H9 (cell line): ENCODE results near the gene LY6G5B. TPM values are rescaled to one million over a fixed set of nuclear protein-coding genes. Genes with fewer than 3 reads are reported as not detected.

ENCODE experiments used
- DNase-seq: peaks from one replicate; pipeline ENCODE4 v3.0.0-alpha.2; 2017
- H2AFZ ChIP-seq: one replicate; pipeline ENCODE4 v1.6.1; 2013; ENCODE audit warnings: mild to moderate bottlenecking, low read length, control low read depth, moderate library complexity
- H2AK5ac ChIP-seq: 2 replicates; pipeline ENCODE4 v1.6.1; 2013; ENCODE audit warnings: low read length, control low read depth, mixed read lengths; ENCODE audit not compliant: insufficient read length
- H2BK120ac ChIP-seq: one replicate; pipeline ENCODE4 v1.6.1; 2013; ENCODE audit warnings: low read depth, mild to moderate bottlenecking, low read length, control low read depth, inconsistent platforms; ENCODE audit not compliant: poor library complexity, severe bottlenecking
- H2BK12ac ChIP-seq: 2 replicates; pipeline ENCODE4 v1.6.1; 2013; ENCODE audit warnings: low read length, control low read depth, mixed read lengths, low read depth; ENCODE audit not compliant: insufficient read length
- H2BK15ac ChIP-seq: 2 replicates; pipeline ENCODE4 v1.6.1; 2013; ENCODE audit warnings: low read depth, low read length, control low read depth
- H2BK20ac ChIP-seq: one replicate; pipeline ENCODE4 v1.6.1; 2013; ENCODE audit warnings: low read depth, mild to moderate bottlenecking, low read length, control low read depth, inconsistent platforms; ENCODE audit not compliant: poor library complexity, severe bottlenecking
- H2BK5ac ChIP-seq: 2 replicates; pipeline ENCODE4 v1.6.1; 2013; ENCODE audit warnings: low read length, control low read depth, mixed read lengths; ENCODE audit not compliant: insufficient read length
- H3K14ac ChIP-seq: 2 replicates; pipeline ENCODE4 v1.6.1; 2013; ENCODE audit warnings: low read length, control low read depth; ENCODE audit not compliant: insufficient read depth
- H3K18ac ChIP-seq: 2 replicates; pipeline ENCODE4 v1.6.1; 2013; ENCODE audit warnings: low read depth, mild to moderate bottlenecking, mixed read lengths, low read length, control low read depth; ENCODE audit not compliant: insufficient read length
- H3K23ac ChIP-seq: 2 replicates; pipeline ENCODE4 v1.6.1; 2013; ENCODE audit warnings: low read length, control low read depth, mixed read lengths, low read depth; ENCODE audit not compliant: insufficient read length
- H3K23me2 ChIP-seq: 2 replicates; pipeline ENCODE4 v1.6.1; 2013; ENCODE audit warnings: low read depth, mild to moderate bottlenecking, mixed read lengths, low read length, control low read depth; ENCODE audit not compliant: insufficient read length, poor library complexity, severe bottlenecking
- H3K27ac ChIP-seq: 2 replicates; pipeline ENCODE4 v1.5.1; 2013; ENCODE audit warnings: low read length, control low read depth, mixed read lengths, low read depth; ENCODE audit not compliant: insufficient read length
- H3K27me3 ChIP-seq: 2 replicates; pipeline ENCODE4 v1.6.1; 2013; ENCODE audit warnings: low read length, control low read depth, inconsistent platforms; ENCODE audit not compliant: insufficient read depth
- H3K4ac ChIP-seq: 2 replicates; pipeline ENCODE4 v1.6.1; 2013; ENCODE audit warnings: low read depth, mild to moderate bottlenecking, control low read depth, inconsistent platforms, low read length, moderate library complexity
- H3K4me1 ChIP-seq: 2 replicates; pipeline ENCODE4 v1.6.1; 2013; ENCODE audit warnings: low read length, control low read depth, inconsistent platforms; ENCODE audit not compliant: insufficient read depth
- H3K4me2 ChIP-seq: 2 replicates; pipeline ENCODE4 v1.6.1; 2013; ENCODE audit warnings: low read length, control low read depth, mixed read lengths; ENCODE audit not compliant: insufficient read length, insufficient read depth
- H3K56ac ChIP-seq: 2 replicates; pipeline ENCODE4 v1.6.1; 2013; ENCODE audit warnings: low read depth, mild to moderate bottlenecking, mixed read lengths, low read length, control low read depth; ENCODE audit not compliant: insufficient read length
- H3K79me1 ChIP-seq: 2 replicates; pipeline ENCODE4 v1.6.1; 2013; ENCODE audit warnings: low read depth, mild to moderate bottlenecking, moderate library complexity, low read length, control low read depth, inconsistent platforms; ENCODE audit not compliant: insufficient read depth, poor library complexity, severe bottlenecking
- H3K79me2 ChIP-seq: 2 replicates; pipeline ENCODE4 v1.6.1; 2013; ENCODE audit warnings: low read length, control low read depth, inconsistent platforms; ENCODE audit not compliant: insufficient read depth
- H3K9ac ChIP-seq: 2 replicates; pipeline ENCODE4 v1.6.1; 2013; ENCODE audit warnings: low read length, control low read depth, mixed read lengths; ENCODE audit not compliant: insufficient read length; ENCODE audit errors: extremely low read depth
- H3K9me3 ChIP-seq: one replicate; pipeline ENCODE4 v1.6.1; 2013; ENCODE audit warnings: low read depth, low read length, inconsistent platforms; ENCODE audit not compliant: control insufficient read depth
- H3T11ph ChIP-seq: one replicate; pipeline ENCODE4 v1.6.1; 2013; ENCODE audit warnings: mild to moderate bottlenecking, low read length, control low read depth, inconsistent platforms
- H4K20me1 ChIP-seq: one replicate; pipeline ENCODE4 v1.6.1; 2013; ENCODE audit not compliant: control insufficient read depth, insufficient read length, insufficient read depth
- H4K5ac ChIP-seq: 2 replicates; pipeline ENCODE4 v1.6.1; 2013; ENCODE audit warnings: low read depth, mild to moderate bottlenecking, mixed read lengths, low read length, control low read depth; ENCODE audit not compliant: insufficient read length
- H4K8ac ChIP-seq: replicated peaks from 2 replicates; pipeline ENCODE4 v1.6.1; 2013; ENCODE audit warnings: low read length, control low read depth, mixed read lengths, low read depth; ENCODE audit not compliant: insufficient read length
- H4K91ac ChIP-seq: 2 replicates; pipeline ENCODE4 v1.6.1; 2013; ENCODE audit warnings: low read depth, mild to moderate bottlenecking, moderate library complexity, mixed read lengths, low read length, control low read depth; ENCODE audit not compliant: insufficient read length
- H3K27ac Mint-ChIP-seq, 3 experiments: 2 replicates in 2 of 3; 3 replicates in 1 of 3; pipeline ENCODE4 v1.8.0; 2020 to 2021; ENCODE audit warnings: mixed read lengths in 3 of 3, mild to moderate bottlenecking in 1 of 3, moderate library complexity in 1 of 3
- H3K27me3 Mint-ChIP-seq: 2 replicates; pipeline ENCODE4 v1.8.0; 2021; ENCODE audit warnings: low read depth, mild to moderate bottlenecking, moderate library complexity, mixed read lengths
- H3K36me3 Mint-ChIP-seq, 3 experiments: 2 replicates in 2 of 3; 3 replicates in 1 of 3; pipeline ENCODE4 v1.8.0; 2020 to 2021; ENCODE audit warnings: low read depth in 3 of 3, mixed read lengths in 3 of 3; ENCODE audit not compliant: insufficient read depth in 1 of 3
- H3K4me1 Mint-ChIP-seq, 2 experiments: 2 replicates each; pipeline ENCODE4 v1.8.0; 2020; ENCODE audit warnings: mixed read lengths in 2 of 2
- H3K4me3 Mint-ChIP-seq, 2 experiments: 2 replicates in 1 of 2; 3 replicates in 1 of 2; pipeline ENCODE4 v1.8.0; 2020 to 2021; ENCODE audit warnings: mild to moderate bottlenecking in 2 of 2, mixed read lengths in 2 of 2, moderate library complexity in 1 of 2
- H3K9me3 Mint-ChIP-seq, 2 experiments: 2 replicates in 1 of 2; 3 replicates in 1 of 2; pipeline ENCODE4 v1.8.0; 2020; ENCODE audit warnings: mild to moderate bottlenecking in 2 of 2, mixed read lengths in 2 of 2, moderate library complexity in 1 of 2
- WGBS: extraction: QIAGEN DNeasy Blood & Tissue Kit; methylation state at CpG from one replicate; pipeline ENCODE4 v1.1.7; 2013; ENCODE audit warnings: missing lambda C conversion rate, low lambda C conversion rate, mixed read lengths; ENCODE audit not compliant: insufficient read length; ENCODE audit errors: extremely low coverage; 5-methylcytosine and 5-hydroxymethylcytosine counted together
- total RNA-seq: library from RNA; stranded (reverse); gene quantifications from 2 replicates; pipeline ENCODE4 v1.2.1, GENCODE V29; 2021
- TF ChIP-seq, protein P1 (sequence below): fragments of 200-600 bp; sonication (generic); conservative IDR thresholded peaks from 3 replicates; pipeline ENCODE4 v1.8.0; 2021; ENCODE audit warnings: antibody characterized with exemption, mild to moderate bottlenecking

Gene LY6G5B
- total RNA-seq, 1 experiment from 2014 or later, result 21.6 TPM

DNA sequence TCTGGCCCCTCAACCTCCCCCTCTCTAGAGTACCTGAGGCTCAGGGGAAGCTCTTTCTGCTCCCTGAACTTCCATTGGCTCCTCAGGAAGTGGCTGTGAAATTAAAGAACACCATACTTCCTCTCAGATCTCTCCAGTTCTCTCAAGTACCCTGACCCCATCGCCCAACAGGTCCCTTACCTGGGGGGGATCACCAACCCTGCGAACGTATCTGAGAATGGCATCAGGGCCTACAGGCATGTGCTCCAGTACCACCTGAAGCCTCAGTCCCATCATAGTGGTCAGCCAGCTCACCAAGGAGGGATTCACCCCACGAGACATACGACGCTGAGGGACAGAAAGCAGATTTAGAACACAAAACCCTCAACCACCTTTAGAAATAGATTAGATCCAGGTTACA is 29.2 kb upstream of the LY6G5B start:
- Histone ChIP-seq H3K4me1 (no peaks in the 10 kb centered on the region), H2BK12ac (no peak overlapping the region), H4K91ac (no peak overlapping the region), H3K23ac (no peak overlapping the region), H2BK20ac (no peak overlapping the region), H3K18ac (no peak overlapping the region), H3K27me3 (no peaks in the 10 kb centered on the region), H3K79me2 (no peaks in the 10 kb centered on the region), H4K20me1 (peaks cover 2% of the 10 kb centered on the region), H4K8ac (no peak overlapping the region), H2BK5ac (no peak overlapping the region), H3K9ac (no peak overlapping the region), H3K4ac (no peak overlapping the region), H3K9me3 (no peaks in the 10 kb centered on the region), H3K56ac (no peak overlapping the region), H4K5ac (no peak overlapping the region), H3K4me2 (no peak overlapping the region), H2BK15ac (no peak overlapping the region), H3T11ph (no peak overlapping the region), H2BK120ac (no peak overlapping the region), H2AFZ (no peak overlapping the region), H3K79me1 (no peaks in the 10 kb centered on the region), H3K27ac (no peak overlapping the region), H3K23me2 (no peaks in the 10 kb centered on the region), H2AK5ac (no peak overlapping the region), H3K14ac (no peak overlapping the region)
- no CpG with 5 or more reads among the region's 6 CpGs for whole genome bisulfite sequencing
- no peaks in the 10 kb centered on the region for H3K27me3 Mint-ChIP-seq
- no peak overlapping the region for H3K4me3 Mint-ChIP-seq
- no peaks in the 10 kb centered on the region for H3K9me3 Mint-ChIP-seq
- DNase-seq, result no peak
- TF ChIP-seq, protein P1, sequence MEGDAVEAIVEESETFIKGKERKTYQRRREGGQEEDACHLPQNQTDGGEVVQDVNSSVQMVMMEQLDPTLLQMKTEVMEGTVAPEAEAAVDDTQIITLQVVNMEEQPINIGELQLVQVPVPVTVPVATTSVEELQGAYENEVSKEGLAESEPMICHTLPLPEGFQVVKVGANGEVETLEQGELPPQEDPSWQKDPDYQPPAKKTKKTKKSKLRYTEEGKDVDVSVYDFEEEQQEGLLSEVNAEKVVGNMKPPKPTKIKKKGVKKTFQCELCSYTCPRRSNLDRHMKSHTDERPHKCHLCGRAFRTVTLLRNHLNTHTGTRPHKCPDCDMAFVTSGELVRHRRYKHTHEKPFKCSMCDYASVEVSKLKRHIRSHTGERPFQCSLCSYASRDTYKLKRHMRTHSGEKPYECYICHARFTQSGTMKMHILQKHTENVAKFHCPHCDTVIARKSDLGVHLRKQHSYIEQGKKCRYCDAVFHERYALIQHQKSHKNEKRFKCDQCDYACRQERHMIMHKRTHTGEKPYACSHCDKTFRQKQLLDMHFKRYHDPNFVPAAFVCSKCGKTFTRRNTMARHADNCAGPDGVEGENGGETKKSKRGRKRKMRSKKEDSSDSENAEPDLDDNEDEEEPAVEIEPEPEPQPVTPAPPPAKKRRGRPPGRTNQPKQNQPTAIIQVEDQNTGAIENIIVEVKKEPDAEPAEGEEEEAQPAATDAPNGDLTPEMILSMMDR, result no peak
- H3K4me1 Mint-ChIP-seq, result no peaks in the 10 kb centered on the region
- no peak overlapping the region; a peak in 1 of 7 replicates for H3K27ac Mint-ChIP-seq
- H3K36me3 Mint-ChIP-seq, result peaks cover 48 to 89% (median 82%) of the 10 kb centered on the region in 3 experiments
